Femur (tissue), 1 donor: ENCODE results near the gene SHROOM3.

Experiments
- DNase-seq: peaks from one replicate; pipeline ENCODE4 v3.0.0-alpha.2; 2017

The SHROOM3 gene

GRCh38 chr4:76673362-76673761, 238.3 kb downstream of the SHROOM3 start:
- DNase-seq = no peak

DNA sequence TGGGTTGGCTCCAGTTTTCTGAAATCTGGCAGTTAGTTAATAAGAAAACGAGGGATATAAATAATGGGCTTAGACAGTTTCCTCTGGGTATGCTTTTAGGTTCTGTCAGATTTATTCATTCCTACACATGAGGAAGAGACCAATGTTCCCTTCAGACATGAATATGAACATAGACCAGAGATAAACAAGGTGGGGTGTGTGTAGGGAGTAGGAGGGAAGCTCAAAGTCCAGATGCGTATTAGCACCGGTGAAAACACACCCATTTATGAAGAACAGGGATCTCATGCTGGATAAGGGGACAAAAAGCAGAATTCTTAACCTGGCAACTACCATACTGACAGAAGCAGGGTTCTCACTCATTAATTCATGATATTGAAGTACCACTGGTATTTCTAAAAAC, 240.0 kb downstream of the SHROOM3 start:
- DNase-seq = no peak

DNA sequence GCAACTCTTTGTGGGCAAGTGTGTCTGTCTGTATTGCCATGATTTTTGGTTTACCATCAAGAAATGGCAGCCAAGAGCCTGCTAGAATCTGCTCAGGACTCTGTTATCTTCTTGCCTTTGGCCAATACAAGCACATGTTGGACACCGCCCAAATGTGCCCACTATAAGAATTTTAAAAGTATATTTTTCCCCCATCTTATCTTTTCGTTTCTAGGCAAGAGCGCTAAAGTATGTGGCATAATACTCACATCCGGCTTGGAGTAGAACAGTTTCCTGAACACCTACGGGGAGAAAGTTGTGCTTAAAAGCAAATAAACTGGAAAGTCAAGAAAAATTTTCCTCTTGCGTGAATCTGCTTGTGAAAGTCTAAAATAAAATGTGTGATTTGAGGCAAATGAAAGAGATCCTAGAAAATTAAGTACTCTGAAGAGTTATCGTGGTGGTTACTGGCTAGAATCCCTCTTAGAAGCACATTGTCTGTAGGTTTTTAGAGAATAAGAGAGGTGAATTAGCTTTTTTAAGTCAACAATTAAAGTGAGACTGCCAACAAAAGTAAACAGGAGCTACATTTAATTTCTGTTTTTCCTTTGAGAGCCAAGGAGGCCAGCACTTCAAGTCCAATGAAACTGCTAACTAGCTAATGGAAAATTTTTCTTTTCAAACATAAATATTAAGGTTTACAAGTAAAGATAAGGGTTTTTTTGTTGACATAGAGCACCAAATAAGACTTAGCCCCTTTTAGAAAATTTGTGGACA, 242.7 kb downstream of the SHROOM3 start:
- no peak for DNase-seq

GRCh38 chr4:76679691-76680090, 244.7 kb downstream of the SHROOM3 start:
- no peak for DNase-seq

GRCh38 chr4:76680952-76681351, 245.9 kb downstream of the SHROOM3 start:
- no peak for DNase-seq

DNA sequence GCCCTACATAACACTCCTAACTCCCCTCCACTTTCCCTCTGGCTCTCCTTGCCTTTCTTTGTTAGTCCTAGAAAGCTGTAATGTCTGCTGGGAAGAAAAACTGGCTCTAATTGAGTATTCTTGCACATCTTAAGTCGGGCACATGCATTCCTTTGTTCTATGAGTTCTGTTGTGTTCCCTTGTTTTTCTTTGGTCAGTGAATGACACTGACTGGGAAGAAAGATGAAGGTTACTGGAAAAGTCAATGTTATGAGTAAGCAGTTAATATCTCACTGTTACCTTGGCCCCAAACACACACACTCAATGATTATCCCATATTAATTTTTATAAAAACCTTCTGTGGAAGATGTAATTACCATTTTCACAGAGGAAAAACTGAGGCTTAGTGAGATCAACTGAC, 247.0 kb downstream of the SHROOM3 start:
- no peak for DNase-seq

DNA sequence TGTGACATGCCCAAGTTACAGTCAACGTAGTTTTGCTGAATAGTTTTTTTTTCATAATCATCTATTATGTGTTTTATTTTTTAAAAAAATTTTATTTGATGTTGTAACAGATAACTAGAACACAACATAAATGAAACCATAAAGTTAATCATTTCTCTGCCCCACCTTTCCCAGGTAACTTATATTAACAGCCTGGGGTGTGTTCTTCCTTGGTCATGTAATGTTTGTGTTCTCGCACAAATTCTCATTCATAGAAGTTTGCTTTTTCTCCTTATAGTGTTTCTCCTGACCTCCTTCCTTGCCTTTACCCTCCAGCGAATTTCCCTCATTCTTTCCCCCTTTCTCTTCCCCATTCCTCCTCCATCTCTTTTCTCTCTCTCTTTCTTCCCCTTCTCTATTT, 248.1 kb downstream of the SHROOM3 start:
- DNase-seq = no peak

DNA sequence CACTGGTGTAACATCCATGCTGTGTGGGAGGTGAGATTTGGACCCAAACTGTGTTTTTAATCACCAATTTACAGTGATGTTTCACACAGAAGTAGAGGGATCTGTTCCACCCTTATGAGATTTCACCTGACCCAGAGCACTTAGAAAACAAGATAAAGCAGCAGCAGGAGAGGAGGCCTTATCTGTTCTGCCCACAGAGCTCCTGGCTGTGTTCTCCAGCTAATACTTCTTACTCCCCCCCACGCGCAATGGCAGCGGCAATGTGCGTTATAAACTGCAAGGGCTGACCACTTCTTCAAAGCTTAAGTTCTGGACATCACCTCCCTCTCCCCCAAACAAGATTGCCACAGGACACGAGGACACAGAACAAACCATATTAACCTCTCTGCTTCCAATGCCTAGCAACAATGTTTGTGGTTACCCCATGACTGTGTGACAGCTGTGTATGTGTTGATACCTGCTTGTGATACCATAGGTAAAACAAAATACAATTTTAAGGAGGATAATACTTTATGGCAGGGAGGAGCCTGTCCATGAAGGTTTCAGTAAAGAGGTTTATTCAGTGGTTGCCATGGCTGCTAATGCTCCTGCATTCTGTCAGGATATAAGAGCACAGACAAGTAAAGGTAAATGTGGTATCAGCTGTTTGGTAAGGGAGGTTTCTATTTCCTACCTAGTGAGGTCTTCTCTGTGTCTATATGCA, 252.9 kb downstream of the SHROOM3 start:
- no peak for DNase-seq

- no peak for DNase-seq
These were observed 253.7 kb downstream of the SHROOM3 start for GRCh38 chr4:76688619-76689144.

GRCh38 chr4:76689145-76689817, 254.3 kb downstream of the SHROOM3 start:
- peak; percentile 63 for DNase-seq

- DNase-seq = no peak
These were observed 255.2 kb downstream of the SHROOM3 start for GRCh38 chr4:76690011-76690905.

DNA sequence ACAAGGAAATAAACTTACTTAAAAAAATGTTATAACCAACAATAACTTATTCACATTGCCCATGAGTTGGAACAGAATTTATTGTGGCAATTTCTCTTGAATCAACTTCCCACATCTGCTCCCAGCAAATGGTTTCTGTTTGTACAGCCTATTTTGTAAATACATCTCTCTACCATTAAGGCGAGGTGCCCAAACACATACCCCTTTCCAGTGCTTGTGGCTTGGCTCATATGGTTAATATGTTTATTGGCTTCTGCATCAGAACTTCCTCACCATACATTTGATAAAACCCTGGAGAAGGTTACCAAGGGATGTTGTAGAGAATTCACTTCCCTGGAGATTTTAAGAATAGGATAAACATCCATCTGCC, 255.9 kb downstream of the SHROOM3 start:
- no peak for DNase-seq

DNA sequence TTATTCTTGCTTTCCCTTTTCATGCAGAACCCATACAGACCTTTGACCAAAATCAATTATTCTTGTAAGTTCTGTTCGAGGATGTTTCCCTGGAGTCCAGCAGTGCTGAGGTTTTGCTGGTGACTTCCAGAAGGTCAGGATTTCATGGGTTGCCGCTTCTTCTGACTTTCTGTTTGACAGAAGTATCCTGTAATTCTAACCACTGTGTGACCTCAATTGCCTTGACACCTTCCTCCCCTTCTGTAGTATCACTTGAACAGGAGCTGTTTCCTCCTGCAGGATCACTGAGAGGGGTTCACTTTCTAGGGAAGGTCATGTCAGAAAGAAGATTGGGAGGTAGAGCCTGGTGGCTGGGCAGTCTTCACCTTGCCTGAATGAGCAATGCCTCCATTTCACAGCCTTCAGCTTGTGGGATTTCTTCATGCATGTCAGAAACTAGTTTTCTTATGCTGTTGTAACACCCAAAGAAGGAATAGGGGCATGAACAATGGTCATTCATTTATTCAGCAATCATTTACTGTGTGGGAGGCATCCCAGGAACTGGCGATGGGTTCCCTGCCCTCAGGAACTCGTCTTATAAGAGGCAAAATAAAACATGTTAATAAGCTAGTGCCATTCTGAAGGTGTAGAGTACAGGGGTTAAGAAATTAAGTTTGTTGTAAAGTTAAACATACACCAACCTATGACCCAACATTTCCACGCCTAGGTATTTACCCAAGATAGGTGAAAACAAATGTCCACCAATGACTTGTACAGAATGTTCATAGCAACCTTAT, 257.0 kb downstream of the SHROOM3 start:
- DNase-seq = no peak

DNA sequence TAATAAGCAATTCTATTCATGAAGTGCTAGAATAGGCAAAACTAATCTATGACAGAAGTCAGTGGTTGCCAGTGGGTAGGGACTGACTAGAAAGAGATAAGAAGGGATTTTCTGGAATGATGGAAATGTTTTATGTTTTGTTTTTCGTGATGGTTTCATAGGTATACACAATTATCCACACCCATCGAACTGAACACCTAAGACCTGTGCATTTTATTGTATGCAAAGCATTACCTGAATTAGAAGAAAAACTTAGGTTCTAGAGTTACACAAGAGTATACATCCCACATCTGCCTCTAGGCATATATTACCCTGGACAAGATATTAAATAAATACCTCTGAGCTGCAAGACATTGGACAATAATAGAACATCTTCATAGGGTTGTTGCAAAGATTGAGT, 257.7 kb downstream of the SHROOM3 start:
- no peak for DNase-seq

GRCh38 chr4:76694056-76694455, 259.0 kb downstream of the SHROOM3 start:
- DNase-seq = no peak

DNA sequence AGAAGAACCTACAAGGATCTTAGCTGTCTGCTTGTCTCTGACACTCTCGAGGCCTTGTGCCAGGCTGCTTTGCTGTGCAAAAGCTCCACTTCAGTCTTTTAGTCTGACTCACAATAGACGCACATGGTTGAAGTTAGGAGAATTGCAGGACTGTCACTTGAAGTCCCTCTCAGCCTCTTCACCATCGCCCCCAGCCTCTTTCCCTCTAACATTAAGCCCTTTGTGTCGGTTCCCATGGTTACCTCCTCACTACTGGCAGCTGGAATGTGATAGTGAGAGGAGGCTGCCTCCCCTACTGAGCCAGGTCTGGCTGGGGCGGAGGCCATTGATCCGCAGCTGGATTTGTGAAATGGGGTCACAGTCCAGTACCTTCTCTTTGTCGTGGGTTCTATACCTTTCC, 261.1 kb downstream of the SHROOM3 start:
- no peak for DNase-seq

- no peak for DNase-seq
These were observed 262.2 kb downstream of the SHROOM3 start for GRCh38 chr4:76697129-76697803.

- DNase-seq = no peak
These were observed 263.1 kb downstream of the SHROOM3 start for GRCh38 chr4:76698141-76698540.

DNA sequence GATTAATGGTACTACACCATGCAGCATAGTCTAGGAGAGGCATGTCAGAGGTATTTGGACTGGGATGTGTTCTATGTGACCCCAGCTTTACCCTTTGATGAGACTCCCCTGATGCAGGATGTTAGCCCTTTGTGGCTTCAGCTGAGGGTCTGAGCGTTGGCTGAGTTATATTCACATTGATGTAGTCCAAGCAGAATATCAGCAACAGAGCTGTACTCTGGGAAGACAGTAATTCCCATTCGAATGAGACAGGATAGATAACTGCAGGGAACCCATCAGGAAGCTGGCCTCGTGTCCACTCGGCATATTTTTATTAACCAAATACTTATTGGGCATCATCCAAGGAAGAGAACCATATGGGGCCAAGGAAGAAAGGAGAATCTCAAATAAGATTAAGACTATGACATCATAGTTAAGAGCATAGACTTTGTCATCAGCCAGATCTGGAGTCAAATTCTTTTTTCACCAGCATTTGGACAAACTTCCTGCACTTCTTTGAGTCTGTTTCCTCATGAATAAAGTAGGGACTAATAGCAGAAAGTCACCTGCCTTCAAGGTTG, 264.8 kb downstream of the SHROOM3 start:
- DNase-seq = no peak

DNA sequence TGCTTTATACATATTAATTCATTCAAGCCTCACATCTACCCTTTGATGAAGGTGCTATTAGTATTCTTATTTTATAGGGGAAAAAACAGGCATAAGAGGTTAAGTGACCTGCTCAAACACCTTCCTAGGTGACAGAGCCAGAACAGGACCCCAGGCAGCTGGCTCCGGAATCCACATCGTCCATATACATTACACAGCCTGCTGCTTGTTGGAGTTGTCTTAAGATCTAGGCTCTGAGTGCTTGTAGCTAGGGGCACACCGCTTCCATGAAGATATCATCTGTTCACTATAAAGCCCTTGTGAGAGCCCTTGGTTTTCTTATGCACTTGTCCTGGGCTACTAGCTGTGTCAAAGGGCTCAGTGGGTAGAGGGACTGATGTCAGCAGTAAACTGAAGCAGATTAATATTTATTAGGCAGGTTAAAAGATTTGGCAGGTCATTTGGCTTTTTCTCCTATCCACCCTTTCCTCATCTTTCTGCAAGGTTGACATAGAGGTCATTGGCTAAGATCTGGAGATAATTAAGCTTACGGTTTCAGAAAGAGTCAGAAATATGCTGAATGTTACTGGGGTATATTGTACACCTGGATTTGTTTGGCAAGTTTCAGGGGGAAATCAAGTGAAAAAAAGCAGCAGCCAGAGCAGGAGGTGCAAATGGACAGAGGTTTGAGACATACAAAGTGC, 267.6 kb downstream of the SHROOM3 start:
- DNase-seq = no peak
